ENCODE data around the gene PRUNE2.
"Not testable (repeated sequence)": the region's sequence is repeated elsewhere in the genome, so short reads cannot be mapped to it uniquely, and the experiment has no call there.

PRUNE2 gene

GRCh38 chr9:76905791-76906646, at the start of gene PRUNE2:
TSS of gene PRUNE2 (minus strand) at chr9:76906114. CDS start at chr9:76905963, 151 bp downstream.
- peak in 1 of 2 donors; percentile 35 for ATAC-seq

DNA sequence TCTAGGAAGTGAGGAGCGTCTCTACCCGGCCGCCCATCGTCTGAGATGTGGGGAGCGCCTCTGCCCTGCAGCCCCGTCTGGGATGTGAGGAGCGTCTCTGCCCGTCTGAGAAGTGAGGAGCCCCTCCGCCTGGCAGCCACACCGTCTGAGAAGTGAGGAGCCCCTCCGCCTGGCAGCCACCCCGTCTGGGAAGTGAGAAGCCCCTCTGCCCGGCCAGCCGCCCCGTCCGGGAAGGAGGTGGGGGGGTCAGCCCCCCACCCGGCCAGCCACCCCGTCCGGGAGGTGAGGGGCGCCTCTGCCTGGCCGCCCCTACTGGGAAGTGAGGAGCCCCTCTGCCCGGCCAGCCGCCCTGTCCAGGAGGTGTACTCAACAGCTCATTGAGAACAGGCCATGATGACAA, 49.5 kb upstream of the PRUNE2 start:
- not testable (repeated sequence) for ATAC-seq

DNA sequence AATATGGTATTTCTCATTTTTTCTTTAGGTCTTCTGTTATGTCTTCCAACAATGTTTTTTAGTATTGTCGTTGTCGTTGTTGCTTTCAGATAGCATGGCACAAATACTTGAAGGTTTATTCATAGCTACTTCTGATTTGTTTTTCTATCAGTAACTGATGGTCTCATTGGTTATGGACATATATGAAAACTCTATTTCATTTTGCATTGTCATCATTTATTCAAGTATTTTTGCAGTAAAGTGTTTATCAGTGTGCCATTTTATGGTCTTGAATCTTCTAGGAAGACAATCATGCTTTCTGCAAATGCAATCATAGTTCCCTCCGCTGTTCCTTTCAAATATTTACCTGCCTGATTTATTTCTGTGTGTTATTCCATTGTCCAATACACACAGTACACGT, 44.0 kb upstream of the PRUNE2 start:
- no peak for ATAC-seq

DNA sequence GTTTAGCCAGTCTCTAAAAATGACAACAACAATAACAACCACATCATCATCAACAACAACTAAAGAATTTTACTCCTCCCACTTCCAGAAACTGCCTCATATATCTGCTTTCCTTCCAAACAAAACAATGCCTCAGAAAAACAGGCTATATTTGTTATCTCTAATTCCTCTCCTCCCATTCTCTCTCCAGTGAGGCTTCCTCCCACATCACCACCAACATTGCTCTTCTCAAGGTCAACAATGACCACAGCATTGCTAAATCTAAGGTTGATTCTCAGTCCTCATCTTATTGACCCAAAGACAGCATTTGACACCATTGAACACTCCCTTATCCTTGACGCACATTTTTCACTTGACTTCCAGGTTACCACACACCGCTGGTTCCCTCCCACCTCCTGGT, 38.1 kb upstream of the PRUNE2 start:
- ATAC-seq = no peak

- no peak for ATAC-seq
Observed at GRCh38 chr9:76943054-76943453, 37.1 kb upstream of the PRUNE2 start.

- ATAC-seq = no peak
Observed at GRCh38 chr9:76932757-76933156, 26.8 kb upstream of the PRUNE2 start.

- no peak for ATAC-seq
Observed at GRCh38 chr9:76932265-76932664, 26.4 kb upstream of the PRUNE2 start.

GRCh38 chr9:76927540-76928240, 21.8 kb upstream of the PRUNE2 start:
- ATAC-seq = no peak

- no peak for ATAC-seq
Observed at GRCh38 chr9:76926846-76927245, 20.9 kb upstream of the PRUNE2 start.

DNA sequence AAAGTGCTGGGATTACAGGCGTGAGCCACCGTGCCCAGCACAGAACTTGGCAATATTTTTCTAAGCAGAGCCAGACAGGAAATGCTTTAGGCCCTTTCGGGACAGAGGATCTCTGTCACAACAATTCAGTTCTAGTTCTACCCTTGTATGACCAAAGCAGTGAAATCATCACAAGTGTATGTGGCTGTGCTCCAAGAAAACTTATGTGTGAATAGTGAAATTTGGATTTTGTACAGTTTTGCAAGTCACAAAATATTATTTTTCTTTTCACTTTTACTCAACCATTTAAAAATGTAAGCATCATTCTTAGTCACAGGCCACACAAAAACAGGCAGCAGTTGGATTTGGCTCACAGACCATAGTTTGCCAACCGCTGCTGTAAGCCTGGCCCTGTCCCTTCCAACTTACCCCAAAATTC, 20.4 kb upstream of the PRUNE2 start:
- no peak for ATAC-seq

DNA sequence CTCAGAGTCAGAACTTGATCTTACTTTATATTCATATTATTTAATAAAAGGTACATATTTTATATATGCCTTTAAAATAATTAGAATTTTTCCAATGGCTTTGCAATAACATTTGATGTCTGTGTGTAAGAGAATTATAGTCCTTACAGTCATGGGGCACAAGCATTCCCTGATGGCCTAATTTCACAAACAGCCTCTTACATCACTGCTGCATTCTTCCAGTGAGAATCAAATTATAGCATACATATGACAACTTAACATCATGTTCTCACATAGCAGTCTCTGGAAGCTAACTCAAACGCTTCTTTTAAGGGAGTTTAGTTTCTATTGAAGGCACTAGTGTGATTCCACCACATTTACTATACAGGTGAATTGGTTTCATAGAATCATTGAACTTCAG, 15.3 kb upstream of the PRUNE2 start:
- no peak for ATAC-seq

GRCh38 chr9:76917299-76917698, 11.4 kb upstream of the PRUNE2 start:
- no peak for ATAC-seq

DNA sequence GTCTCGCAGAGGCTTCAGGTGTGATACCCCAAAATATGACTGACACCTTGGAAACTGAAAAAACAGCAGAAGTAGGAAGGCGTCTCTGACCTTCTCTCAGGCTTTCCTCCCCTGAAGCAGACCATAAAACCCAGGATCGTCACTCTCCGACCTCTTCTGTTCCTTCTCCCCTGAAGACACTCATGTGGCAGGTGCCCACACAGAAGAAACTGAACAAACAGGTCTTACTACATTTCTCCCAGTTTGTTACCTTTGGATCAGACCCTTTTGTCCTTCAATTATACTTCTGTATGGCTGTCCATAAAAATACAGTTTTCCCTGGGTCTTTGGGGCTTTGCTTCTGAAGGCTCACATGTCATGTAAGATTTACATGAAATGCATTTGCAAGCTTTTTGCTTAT, 10.3 kb upstream of the PRUNE2 start:
- no peak for ATAC-seq

- ATAC-seq = no peak
Observed at GRCh38 chr9:76913467-76913866, 7.6 kb upstream of the PRUNE2 start.

- ATAC-seq = no peak
Observed at GRCh38 chr9:76912636-76913275, 6.8 kb upstream of the PRUNE2 start.

- no peak for ATAC-seq
Observed at GRCh38 chr9:76911971-76912370, 6.1 kb upstream of the PRUNE2 start.

GRCh38 chr9:76910861-76911260, 4.9 kb upstream of the PRUNE2 start:
- no peak for ATAC-seq

DNA sequence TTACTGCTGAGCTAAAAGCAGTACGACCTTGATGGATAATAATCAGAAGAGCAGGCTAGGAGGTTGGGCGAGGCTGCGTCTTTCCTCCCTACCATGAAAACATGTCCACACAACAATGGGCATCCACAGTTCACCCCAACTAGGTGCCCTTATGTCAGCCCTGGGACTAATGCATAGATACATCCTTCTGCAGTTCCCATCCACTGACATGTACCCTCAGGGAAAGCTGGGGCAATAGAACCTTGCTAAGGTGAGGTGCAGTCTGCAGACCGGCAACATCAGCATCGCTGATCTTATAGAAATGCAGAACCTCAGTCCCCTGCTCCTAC, 697 bp upstream of the PRUNE2 start:
- ATAC-seq = no peak

- no peak for ATAC-seq
Observed at GRCh38 chr9:76904661-76905457, 1.1 kb downstream of the PRUNE2 start.

DNA sequence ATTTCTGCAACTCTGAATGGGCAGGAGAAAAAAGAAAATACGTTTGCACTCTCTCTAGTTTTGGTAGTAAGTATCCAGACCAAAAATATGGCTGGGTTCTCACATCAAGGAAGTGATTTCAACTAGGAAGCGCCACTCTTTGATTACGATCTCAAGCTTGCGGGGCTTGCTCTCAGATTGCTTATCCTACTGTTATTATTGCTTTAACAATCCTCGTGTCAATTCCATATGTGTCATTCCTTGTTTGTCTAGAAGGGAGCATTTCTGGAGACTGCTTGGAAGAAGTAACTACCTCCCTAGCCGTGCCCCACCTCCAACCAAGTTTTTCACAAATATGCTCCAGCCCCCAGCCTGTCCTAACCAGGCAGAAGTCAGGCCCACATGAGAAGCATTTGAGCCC, 3.5 kb downstream of the PRUNE2 start:
- no peak for ATAC-seq

DNA sequence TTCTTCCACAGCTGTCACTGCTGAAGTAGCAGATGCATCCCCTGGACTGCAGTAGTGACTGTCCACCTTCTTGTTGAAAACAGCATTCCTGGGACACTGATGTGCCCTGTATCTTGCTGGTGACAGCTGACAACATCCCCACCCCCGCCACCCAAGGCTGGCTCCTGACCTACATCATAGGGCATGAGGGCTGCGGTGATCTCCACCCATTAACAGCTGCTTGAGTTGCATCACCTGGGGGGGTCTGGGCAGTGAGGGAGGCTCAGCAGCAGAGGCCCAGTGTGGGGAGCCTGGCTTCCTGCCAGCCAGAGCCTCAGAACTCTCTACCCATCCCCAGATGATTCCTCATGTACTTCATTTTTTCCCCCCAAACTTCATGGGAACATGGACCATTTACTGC, 4.1 kb downstream of the PRUNE2 start:
- ATAC-seq = no peak

- no peak for ATAC-seq
Observed at GRCh38 chr9:76900884-76901440, 5.0 kb downstream of the PRUNE2 start.

DNA sequence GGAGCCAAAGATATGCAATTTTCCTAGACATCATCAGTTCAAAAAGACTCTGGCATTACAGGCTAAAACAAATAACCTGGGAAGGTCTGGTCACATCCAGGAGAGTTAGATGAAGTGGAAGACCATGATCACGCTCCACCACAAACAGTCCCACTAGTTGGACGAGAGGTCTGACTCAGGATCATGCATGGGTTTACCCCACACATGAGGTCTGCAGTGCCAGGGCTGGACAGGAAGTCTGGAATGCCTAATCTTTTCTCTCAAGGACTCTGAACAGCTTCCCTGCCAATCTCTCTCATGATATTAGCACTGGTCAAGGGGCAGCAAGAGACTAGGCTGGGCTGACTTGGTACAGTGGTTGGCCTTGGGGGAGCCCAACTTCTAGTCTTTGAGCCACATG, 7.1 kb downstream of the PRUNE2 start:
- ATAC-seq = no peak

All from activated CD4-positive, CD25-positive, alpha-beta regulatory T cell treated with anti-CD3 and anti-CD28 coated beads, Interleukin-2, amount 50 U/mL, for 24 hours (primary cell).